Hypothalamus (tissue), 51 donors: ENCODE data around the gene AXL.
A peak's percentile ranks its signal among the peaks of the same experiment; 100 is the strongest.
"Not testable (repeated sequence)": the region's sequence is repeated elsewhere in the genome, so short reads cannot be mapped to it uniquely, and the experiment has no call there.

Source experiments
- DNase-seq, 51 donors: peaks; one replicate each; lab custom pipeline; 2025; lab: John Stamatoyannopoulos, UW

The AXL gene

DNA sequence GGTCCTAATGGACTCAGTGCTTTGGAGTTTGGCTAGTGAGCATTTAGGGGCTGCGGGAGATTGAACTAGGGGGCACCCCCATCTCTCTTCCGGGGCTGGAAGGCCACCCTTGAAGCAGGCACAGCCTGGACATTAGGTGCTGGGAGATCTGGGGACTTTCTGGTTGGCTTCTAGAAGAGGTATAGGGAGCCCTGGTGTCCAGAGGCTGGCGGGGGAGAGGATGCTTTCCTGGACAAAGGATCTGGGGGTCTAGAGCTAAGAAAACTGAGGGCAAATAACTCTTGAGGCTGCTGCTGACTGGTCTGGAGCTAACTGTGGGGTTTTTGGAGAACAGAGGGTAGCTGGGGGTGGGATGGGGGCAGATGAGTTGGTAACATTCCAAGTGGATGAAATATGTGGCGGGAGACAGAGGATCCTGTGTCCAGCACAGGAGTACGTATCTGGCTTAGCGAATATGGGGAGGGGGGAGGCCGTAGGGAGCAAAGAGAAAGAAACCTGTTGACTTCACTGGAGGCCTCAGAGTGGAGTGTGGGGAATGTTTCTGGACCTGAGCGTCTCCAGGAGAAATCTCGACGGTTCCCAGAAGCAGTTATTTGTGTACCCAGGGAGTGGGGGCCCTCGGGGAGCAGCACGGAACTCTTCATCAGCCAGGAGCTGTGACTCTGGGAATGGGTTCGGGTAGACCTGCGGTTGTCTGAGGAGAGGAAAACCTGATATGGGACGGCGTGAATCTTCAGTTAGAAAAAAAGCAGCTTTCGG lies 46.6 kb downstream of the AXL start:
- peak in 5 of 51 donors; percentile 1 to 32 (median 5) for DNase-seq

GRCh38 chr19:41269055-41269454 lies 50.0 kb downstream of the AXL start:
- DNase-seq: no peak

GRCh38 chr19:41269571-41269970 lies 50.5 kb downstream of the AXL start:
- DNase-seq: no peak

- DNase-seq: no peak
Observed at GRCh38 chr19:41273076-41273475, 54.1 kb downstream of the AXL start.

GRCh38 chr19:41274802-41275201 lies 55.8 kb downstream of the AXL start:
- DNase-seq: no peak

DNA sequence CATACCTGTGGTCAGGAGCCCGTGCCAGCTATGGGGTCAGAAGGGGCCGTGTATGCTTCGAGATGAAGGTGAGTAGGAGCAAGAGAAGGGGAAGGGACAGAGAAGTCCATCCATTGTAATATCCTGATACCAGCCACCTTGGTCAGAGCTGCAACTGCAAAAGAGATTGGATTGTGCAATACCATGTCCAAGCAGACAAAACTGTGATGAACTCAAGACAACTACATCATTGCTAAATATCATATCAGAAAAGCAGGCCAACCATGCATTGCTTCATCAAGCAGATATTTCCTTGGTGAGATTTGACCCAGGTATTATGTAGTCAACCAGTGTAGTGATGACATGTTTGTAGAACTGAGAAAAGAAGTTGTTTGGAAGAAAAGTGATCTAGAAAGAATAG lies 57.2 kb downstream of the AXL start:
- no peak for DNase-seq

DNA sequence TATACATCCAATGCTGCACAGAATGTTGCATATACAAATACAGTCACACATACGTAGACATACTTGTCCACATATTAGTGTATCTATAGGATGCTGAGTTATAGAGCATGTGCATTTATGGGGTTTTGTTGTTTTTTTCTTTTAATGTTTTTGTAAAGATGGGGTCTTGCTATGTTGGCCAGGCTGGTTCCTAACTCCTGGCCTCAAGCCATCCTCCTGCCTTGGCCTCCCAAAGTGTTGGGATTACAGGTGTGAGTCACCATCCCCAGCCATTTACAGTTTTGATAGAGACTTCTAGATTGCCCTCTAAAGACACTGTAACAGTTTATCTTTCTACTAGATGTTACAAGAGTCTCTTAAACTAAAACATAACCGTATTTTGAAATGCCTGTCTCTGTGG lies 59.5 kb downstream of the AXL start:
- no peak for DNase-seq

DNA sequence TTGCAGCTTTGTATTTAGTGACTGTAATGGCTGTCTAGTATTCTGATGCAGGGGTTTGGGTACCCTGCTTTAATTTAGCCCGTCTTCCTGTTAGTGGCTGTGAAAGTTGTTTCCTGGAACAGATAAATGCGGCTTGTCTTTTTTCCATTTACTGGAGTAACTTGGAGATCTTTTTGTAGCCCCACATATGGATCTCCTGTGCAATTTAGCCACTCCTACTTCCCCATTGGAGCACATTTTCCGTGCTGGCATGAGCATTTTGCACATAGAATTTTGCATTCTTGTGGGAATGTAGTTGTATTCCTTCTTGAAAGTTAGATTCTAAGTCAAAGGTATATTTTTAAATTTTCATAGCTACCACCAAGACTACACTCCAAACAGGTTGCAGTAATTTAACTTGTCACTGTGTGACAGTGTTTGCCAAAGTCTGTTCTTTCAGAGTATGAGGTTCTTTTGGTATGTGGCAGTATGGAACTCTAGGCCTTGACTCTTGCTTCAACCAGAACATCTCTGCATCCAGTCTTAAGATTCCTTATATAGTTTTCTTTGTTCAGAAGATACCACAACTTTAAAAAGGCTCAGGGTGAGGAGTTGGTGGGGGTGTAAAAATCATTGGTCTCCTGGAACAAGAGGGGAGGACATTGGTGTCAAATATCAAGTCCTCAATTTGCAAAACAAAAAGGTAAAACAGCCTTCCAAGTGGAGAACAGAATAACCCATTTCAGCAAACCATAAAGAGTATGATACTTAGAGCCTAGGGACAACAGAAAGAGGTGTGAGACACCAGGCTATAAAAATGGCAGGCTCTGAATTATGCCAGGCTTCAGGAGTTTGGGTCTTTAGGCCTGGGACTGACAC lies 69.9 kb downstream of the AXL start:
- no peak for DNase-seq

GRCh38 chr19:41289814-41290213 lies 70.8 kb downstream of the AXL start:
- DNase-seq: not testable (repeated sequence)

- no peak for DNase-seq
Observed at GRCh38 chr19:41294393-41294792, 75.4 kb downstream of the AXL start.

GRCh38 chr19:41295499-41295898 lies 76.5 kb downstream of the AXL start:
- DNase-seq: no peak

- no peak for DNase-seq
Observed at GRCh38 chr19:41296433-41296871, 77.4 kb downstream of the AXL start.

DNA sequence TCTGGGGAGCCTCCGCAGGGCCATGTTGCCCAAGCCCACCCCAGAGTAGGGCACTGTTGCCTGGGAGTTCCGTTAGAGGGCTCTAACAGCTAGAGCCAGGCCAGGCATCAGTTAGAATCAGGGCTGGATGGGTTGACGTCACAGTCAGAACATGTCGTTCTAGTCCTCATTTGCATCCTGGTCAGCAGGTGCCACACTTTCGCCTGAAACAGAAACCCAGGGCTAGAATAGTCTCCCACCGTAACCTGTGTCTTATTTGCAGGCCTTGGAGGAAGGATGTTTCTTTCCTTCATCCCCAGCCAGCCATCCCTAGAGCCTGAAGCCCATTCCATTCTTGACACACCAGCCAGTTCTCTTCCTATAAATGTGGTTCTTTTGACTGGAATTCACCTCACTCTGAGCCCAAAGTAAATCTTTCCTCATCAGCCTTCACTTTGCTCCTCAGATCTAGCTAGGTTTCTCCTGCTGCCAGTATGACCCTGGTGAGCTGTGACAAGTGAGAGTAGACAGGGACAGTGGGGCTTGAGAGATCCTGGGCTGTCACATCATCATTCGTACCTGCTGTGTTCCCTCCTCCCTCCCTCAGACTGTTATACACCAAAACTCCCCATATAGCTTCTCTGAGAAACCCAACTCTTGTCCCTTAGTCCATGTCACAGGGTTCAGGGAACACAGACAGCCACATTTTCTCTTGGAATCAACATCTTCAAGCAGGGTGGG lies 78.8 kb downstream of the AXL start:
- peak in 14 of 51 donors; percentile 8 to 52 (median 19) for DNase-seq

DNA sequence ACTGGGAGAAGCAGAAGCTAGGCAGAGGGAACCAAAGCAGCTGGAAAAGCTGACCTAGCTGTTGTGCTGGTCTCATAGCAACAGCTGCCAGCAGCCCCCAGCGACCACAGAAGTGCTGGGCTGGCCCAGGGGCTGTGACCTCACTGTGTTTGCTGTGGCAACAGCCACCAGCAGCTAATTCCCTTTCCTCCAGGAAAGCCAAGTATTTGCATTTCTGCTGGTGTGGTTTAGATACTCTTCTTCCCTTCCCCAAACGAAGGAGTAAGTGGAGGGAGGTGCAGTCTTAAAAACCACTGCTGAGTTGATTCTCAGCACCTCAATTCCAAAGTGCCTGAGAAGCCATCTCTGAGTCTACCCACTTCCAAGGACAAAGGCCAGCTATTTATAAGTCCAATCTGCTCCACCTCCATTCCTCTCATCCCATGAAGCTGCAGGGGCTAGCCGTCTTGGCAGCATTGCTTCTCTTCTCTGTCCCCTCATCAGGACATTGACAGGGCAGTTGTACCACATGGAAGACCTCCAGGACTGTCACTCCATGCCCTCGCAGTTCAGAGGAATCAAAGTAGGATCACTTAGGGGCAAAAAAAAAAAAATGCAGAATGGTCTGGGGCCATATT lies 79.4 kb downstream of the AXL start:
- DNase-seq: peak in 21 of 51 donors; percentile 8 to 52 (median 25)

- DNase-seq: peak in 5 of 51 donors; percentile 7 to 19 (median 16)
Observed at GRCh38 chr19:41299046-41299754, 80.2 kb downstream of the AXL start.

GRCh38 chr19:41299755-41300089 lies 80.7 kb downstream of the AXL start:
- peak in 13 of 51 donors; percentile 5 to 39 (median 13) for DNase-seq

GRCh38 chr19:41300555-41300954 lies 81.5 kb downstream of the AXL start:
- no peak for DNase-seq

DNA sequence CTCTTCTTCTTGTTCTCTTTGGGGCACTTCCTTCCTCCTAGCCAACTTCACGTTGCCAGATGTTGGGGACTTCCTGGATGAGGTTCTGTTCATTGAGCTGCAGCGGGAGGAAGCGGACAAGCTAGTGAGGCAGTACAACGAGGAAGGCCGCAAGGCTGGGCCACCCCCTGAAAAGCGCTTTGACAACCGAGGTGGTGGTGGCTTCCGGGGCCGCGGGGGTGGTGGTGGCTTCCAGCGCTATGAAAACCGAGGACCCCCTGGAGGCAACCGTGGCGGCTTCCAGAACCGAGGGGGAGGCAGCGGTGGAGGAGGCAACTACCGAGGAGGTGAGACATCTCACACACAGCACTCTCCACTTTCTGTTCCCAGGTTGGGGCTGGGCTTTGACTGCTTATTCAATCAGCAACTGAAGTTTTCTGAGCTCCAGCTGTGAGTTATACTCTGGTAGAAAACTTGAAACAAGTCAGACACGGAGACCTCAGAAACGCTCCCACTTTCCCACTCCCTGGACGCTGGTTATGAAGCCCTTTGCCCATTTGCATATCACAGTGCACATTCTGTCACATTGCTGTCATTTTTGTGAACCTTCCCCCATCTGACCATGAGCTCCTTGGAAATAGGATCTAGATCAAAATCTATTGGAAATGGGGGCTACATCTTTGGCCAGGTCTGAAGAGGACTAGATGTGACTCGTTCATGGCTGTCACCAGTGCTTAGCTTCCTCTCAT lies 83.8 kb downstream of the AXL start:
- DNase-seq: peak in 1 of 51 donors; percentile 6

DNA sequence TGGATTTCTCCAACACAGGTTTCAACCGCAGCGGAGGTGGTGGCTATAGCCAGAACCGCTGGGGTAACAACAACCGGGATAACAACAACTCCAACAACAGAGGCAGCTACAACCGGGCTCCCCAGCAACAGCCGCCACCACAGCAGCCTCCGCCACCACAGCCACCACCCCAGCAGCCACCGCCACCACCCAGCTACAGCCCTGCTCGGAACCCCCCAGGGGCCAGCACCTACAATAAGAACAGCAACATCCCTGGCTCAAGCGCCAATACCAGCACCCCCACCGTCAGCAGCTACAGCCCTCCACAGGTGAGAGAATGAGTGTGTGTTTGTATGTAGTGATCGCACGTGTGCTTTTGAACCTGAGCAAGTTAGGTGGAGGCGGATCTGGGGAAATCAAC lies 84.9 kb downstream of the AXL start:
- DNase-seq: no peak
